ENCODE measurements around the gene SDHA. TPM values are rescaled to one million over a fixed set of nuclear protein-coding genes. Genes with fewer than 3 reads are reported as not detected.

SDHA gene
- total and polyA plus RNA-seq, 10 of the 15 experiments (the other 5 are each of a cell fraction or from before 2014, with no cell fraction given), result 63.3 to 205 (median 104) TPM

GRCh38 chr5:180286-180918 is 37.7 kb upstream of the SDHA start:
- ChIA-PET CTCF (interaction anchor here (2.3 kb wide), 1 partner anchor 8 kb away, joined by 6 read pairs; no protein-coding TSS in a partner anchor), RAD21 (ENCODE audit: unreplicated experiment) (no interaction called here), POLR2A (no interaction called here), SMC1A (ENCODE audit: uncharacterized antibody, unreplicated experiment) (interaction anchor here (0.6 kb wide), 1 partner anchor 41 kb away, joined by 4 read pairs; no protein-coding TSS in a partner anchor)
- Histone ChIP-seq H3K27ac (ENCODE audit: control insufficient read depth, insufficient read depth) (no peak overlapping the region), H3K4me1 (ENCODE audit: control insufficient read depth, insufficient read depth, low read length) (no peaks in the 10 kb centered on the region), H2AFZ (ENCODE audit: control insufficient read depth, low read depth, low read length) (no peak overlapping the region), H3K9ac (ENCODE audit: control insufficient read depth, insufficient read depth, low read length) (no peak overlapping the region), H3K36me3 (ENCODE audit: control insufficient read depth in 2 of 2, insufficient read depth in 2 of 2, low read length in 1 of 2) (no peaks in the 10 kb centered on the region), H3K27me3 (replicated peaks in 1 of 2; ENCODE audit: control insufficient read depth in 2 of 2, insufficient read depth in 2 of 2, low read length in 1 of 2) (no peaks in the 10 kb centered on the region; a peak in 2 of 4 replicates), H3K4me3 (no peak overlapping the region), H3K9me3 (replicated peaks; ENCODE audit: control insufficient read depth, insufficient read depth, low read length) (no peaks in the 10 kb centered on the region), H3K79me2 (ENCODE audit: control insufficient read depth, insufficient read depth, low read length) (no peaks in the 10 kb centered on the region), H3K4me2 (ENCODE audit: control insufficient read depth, insufficient read depth) (no peak overlapping the region), H4K20me1 (ENCODE audit: control insufficient read depth, insufficient read depth) (no peaks in the 10 kb centered on the region)
- ATAC-seq, result no peak
- no peak for FAIRE-seq
- WGBS (ENCODE audit: insufficient coverage, insufficient replicate concordance, low lambda C conversion rate, missing lambda C conversion rate), result 40% methylated on average over 12 of the region's 13 CpGs
- BruUV-seq (replicated peaks), result no TSS peak
- no peak for DNase-seq (ENCODE audit: low read depth, low spot score)
- no peak for TF ChIP-seq CBX5 (IDR thresholded peaks at IDR 0.05; ENCODE audit: low read depth)
- TF ChIP-seq IRF4 (IDR thresholded peaks at IDR 0.05; ENCODE audit: low read depth, low read length), result no peak
- TF ChIP-seq NFYB (IDR thresholded peaks at IDR 0.05; ENCODE audit: insufficient read depth, low read depth, low read length), result no peak
- TF ChIP-seq, protein P1, sequence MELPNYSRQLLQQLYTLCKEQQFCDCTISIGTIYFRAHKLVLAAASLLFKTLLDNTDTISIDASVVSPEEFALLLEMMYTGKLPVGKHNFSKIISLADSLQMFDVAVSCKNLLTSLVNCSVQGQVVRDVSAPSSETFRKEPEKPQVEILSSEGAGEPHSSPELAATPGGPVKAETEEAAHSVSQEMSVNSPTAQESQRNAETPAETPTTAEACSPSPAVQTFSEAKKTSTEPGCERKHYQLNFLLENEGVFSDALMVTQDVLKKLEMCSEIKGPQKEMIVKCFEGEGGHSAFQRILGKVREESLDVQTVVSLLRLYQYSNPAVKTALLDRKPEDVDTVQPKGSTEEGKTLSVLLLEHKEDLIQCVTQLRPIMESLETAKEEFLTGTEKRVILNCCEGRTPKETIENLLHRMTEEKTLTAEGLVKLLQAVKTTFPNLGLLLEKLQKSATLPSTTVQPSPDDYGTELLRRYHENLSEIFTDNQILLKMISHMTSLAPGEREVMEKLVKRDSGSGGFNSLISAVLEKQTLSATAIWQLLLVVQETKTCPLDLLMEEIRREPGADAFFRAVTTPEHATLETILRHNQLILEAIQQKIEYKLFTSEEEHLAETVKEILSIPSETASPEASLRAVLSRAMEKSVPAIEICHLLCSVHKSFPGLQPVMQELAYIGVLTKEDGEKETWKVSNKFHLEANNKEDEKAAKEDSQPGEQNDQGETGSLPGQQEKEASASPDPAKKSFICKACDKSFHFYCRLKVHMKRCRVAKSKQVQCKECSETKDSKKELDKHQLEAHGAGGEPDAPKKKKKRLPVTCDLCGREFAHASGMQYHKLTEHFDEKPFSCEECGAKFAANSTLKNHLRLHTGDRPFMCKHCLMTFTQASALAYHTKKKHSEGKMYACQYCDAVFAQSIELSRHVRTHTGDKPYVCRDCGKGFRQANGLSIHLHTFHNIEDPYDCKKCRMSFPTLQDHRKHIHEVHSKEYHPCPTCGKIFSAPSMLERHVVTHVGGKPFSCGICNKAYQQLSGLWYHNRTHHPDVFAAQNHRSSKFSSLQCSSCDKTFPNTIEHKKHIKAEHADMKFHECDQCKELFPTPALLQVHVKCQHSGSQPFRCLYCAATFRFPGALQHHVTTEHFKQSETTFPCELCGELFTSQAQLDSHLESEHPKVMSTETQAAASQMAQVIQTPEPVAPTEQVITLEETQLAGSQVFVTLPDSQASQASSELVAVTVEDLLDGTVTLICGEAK (IDR thresholded peaks at IDR 0.05; ENCODE audit: borderline replicate concordance), result no peak
- no peak for TF ChIP-seq MYB (IDR thresholded peaks at IDR 0.05; ENCODE audit: borderline replicate concordance, low read depth, low read length)
- TF ChIP-seq ETV6 (conservative IDR thresholded peaks at IDR 0.05 in 1 of 2, IDR thresholded peaks at IDR 0.05 in 1 of 2; ENCODE audit: borderline replicate concordance in 1 of 2, low read depth in 1 of 2), result no peak
- no peak for TF ChIP-seq CHD2 (IDR thresholded peaks at IDR 0.05; ENCODE audit: borderline replicate concordance, low read depth, low read length)
- no peak for TF ChIP-seq YY1 (IDR thresholded peaks at IDR 0.05; ENCODE audit: low read depth, low read length)
- TF ChIP-seq, protein P2, sequence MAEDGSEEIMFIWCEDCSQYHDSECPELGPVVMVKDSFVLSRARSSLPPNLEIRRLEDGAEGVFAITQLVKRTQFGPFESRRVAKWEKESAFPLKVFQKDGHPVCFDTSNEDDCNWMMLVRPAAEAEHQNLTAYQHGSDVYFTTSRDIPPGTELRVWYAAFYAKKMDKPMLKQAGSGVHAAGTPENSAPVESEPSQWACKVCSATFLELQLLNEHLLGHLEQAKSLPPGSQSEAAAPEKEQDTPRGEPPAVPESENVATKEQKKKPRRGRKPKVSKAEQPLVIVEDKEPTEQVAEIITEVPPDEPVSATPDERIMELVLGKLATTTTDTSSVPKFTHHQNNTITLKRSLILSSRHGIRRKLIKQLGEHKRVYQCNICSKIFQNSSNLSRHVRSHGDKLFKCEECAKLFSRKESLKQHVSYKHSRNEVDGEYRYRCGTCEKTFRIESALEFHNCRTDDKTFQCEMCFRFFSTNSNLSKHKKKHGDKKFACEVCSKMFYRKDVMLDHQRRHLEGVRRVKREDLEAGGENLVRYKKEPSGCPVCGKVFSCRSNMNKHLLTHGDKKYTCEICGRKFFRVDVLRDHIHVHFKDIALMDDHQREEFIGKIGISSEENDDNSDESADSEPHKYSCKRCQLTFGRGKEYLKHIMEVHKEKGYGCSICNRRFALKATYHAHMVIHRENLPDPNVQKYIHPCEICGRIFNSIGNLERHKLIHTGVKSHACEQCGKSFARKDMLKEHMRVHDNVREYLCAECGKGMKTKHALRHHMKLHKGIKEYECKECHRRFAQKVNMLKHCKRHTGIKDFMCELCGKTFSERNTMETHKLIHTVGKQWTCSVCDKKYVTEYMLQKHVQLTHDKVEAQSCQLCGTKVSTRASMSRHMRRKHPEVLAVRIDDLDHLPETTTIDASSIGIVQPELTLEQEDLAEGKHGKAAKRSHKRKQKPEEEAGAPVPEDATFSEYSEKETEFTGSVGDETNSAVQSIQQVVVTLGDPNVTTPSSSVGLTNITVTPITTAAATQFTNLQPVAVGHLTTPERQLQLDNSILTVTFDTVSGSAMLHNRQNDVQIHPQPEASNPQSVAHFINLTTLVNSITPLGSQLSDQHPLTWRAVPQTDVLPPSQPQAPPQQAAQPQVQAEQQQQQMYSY (CRISPR knock-in tag; IDR thresholded peaks at IDR 0.05), result no peak
- in situ Hi-C loops (cut with MboI) (no loop called here), intact Hi-C loops (cut with micrococcal nuclease; ENCODE audit: unreplicated experiment) (no loop called here)

Data from GM12878 (cell line).